Activated naive CD4-positive, alpha-beta T cell treated with anti-CD3 and anti-CD28 coated beads, Interleukin-2, amount 50 U/mL, for 72 hours (primary cell): ENCODE data around the gene CIB2. TPM values are rescaled to one million over a fixed set of nuclear protein-coding genes. Genes with fewer than 3 reads are reported as not detected.
A peak's percentile ranks its signal among the peaks of the same experiment; 100 is the strongest.

Experiments
- ATAC-seq, 2 donors: fragments of 150-1000 bp; cut with Tn5 transposase; 2 replicates each; pipeline ENCODE4 v1.10.0; 2021; ENCODE audit warnings: mild to moderate bottlenecking in 2 of 2, moderate library complexity in 2 of 2
- DNase-seq, 2 donors: peaks; one replicate each; pipeline ENCODE4 v3.0.0; 2021 to 2022; ENCODE audit warnings: low spot score in 2 of 2
- H3K27ac Mint-ChIP-seq, 2 donors: one replicate each; pipeline ENCODE4 v1.8.0; 2022; ENCODE audit warnings: mild to moderate bottlenecking in 2 of 2, mixed read lengths in 2 of 2
- H3K36me3 Mint-ChIP-seq, 2 donors: one replicate each; pipeline ENCODE4 v1.8.0; 2022; ENCODE audit warnings: mixed read lengths in 2 of 2
- H3K9me3 Mint-ChIP-seq, 2 donors: one replicate each; pipeline ENCODE4 v1.8.0; 2022; ENCODE audit warnings: mixed read lengths in 2 of 2
- total RNA-seq, 2 donors: library from RNA; stranded (reverse); gene quantifications; one replicate each; pipeline ENCODE4 v1.2.3, GENCODE V29; 2022

Gene CIB2
- total RNA-seq, 2 donors from 2014 or later, result 1.4 to 1.6 TPM

DNA sequence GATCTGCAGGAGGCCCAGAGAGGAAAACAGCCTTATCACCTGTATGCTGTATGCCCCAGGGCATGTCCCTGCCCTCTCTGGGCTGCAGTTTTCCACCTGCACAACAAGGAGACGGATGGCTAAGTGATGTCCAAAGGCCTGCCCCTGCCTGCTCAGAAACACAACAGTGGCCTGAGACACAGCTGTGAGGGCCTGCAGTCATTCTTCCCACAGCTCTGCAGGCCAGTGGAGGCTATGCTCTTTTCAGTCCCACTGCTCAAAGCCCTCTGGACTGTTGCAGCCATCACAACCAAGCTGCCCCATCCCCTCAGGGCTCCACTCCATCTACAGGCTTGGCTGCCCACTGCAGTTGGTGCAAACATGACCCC lies 48.5 kb downstream of the CIB2 start:
- Mint-ChIP-seq H3K36me3 (peaks cover 0 to 4% of the 10 kb centered on the region in 2 donors), H3K9me3 (no peaks in the 10 kb centered on the region), H3K27ac (peak overlapping the region; percentile 27 to 89)
- DNase-seq, result no peak
- no peak for ATAC-seq

DNA sequence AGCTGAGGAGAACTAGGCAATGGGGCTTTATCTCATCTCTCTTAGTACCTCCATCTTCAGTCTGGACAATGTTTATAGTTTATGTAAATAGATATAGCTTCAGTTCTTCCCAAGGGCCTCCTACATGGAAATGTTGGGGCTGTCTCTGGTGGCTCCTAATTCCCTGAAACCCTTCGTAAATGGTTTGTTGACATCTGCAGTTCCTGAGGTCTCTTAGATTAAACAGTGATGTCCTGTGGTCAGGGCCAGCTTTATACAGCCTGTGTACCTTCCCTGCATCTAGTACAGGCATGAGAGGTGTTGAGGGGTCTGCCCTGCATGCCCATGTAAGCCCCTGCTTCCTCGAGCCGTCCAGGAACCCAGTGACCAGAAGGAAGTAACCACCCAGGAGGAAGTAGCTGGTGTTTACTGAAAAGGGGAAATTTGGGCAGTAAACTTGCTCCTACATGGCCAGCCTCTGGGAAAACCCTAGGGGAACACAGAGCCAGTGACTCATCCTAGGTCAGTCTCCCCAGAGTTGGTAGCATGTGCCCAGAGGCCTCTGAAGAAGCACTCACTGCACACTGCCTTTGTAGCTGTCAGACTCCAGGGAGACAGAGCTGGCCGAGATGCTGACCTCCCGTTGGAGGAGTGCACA lies 49.0 kb downstream of the CIB2 start:
- Mint-ChIP-seq H3K36me3 (peaks cover 0 to 4% of the 10 kb centered on the region in 2 donors), H3K27ac (peak overlapping the region; percentile 75 to 89), H3K9me3 (no peaks in the 10 kb centered on the region)
- DNase-seq (no peak), ATAC-seq (peak in 1 of 2 donors; percentile 71)

DNA sequence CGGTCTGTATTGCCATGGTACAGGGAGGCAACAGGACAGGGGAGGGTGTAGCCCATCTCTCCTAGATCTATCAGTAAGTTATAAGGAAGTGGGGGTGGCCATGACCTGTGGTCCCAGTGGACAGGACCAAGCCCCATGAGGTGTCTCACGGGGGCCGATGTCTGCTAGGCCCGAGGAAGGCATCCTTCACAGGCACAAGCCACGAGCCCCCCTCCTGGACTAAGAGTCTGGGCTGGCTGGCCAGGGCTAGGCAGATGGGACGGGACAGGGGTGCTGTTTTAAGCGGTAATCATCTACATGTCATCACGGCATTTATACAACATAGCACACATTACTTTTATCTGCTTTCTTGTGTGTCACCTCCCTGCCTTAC lies 51.2 kb downstream of the CIB2 start:
- DNase-seq (no peak), ATAC-seq (no peak)
- Mint-ChIP-seq H3K36me3 (peaks cover 13 to 16% of the 10 kb centered on the region in 2 donors), H3K27ac (no peak overlapping the region), H3K9me3 (no peaks in the 10 kb centered on the region)

DNA sequence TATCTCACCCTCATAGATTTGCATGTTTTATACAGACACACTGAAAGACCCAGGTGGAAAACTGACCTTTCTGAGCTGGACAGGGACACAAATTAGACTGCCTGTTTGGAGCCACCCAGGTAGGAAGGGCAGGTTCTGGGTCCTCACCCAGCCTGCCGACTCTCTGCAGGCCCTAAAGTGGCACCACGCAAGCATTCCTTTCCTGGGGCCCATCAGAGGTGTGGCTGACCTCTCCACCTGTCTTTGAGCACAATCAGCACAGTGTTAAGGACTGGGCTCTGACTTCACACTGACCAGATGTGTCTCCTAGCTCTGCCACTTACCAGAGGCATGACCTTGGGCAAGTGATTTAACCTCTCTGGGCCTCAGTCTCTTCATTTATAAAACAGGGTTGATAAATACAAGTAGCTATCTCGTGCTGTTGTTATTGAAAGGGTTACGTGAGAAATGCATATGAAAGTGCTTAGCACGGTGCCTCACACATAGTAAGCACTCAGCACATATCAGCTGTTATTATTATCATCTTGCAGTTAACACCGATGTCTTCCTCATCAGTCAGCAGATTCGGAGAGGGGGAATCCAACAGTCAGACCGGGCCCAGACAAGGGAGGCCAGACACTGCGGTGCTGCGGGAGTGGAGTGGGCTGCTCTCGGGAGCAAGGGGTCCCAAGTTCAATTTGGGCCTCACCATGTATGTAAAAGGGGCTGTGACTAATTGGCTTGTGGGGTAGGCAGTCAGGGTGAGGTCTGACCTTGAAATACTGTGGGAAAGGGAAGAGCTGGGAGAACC lies 51.8 kb downstream of the CIB2 start:
- H3K27ac Mint-ChIP-seq, result no peak overlapping the region
- DNase-seq, result no peak
- no peaks in the 10 kb centered on the region for H3K9me3 Mint-ChIP-seq
- no peak for ATAC-seq
- peaks cover 16 to 17% of the 10 kb centered on the region in 2 donors for H3K36me3 Mint-ChIP-seq

DNA sequence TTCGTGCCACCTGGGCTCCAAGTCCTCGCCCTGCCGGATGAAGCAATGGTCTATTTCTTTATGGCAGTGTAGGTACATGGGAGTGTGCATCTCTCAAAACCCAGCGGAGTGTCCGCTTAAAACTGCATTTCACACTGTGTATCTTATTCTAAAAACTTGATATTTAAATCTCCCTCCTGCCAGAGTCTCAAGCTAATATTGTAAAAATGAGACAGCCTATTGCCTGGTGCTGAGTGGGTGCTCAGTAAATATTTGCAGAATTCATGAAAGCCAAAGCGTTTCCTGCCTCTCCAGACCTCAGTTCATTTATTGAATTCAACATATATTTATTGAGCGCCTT lies 53.4 kb downstream of the CIB2 start:
- Mint-ChIP-seq H3K36me3 (peaks cover 16 to 22% of the 10 kb centered on the region in 2 donors), H3K27ac (peak overlapping the region; percentile 39 to 90), H3K9me3 (no peaks in the 10 kb centered on the region)
- ATAC-seq (no peak), DNase-seq (no peak)

DNA sequence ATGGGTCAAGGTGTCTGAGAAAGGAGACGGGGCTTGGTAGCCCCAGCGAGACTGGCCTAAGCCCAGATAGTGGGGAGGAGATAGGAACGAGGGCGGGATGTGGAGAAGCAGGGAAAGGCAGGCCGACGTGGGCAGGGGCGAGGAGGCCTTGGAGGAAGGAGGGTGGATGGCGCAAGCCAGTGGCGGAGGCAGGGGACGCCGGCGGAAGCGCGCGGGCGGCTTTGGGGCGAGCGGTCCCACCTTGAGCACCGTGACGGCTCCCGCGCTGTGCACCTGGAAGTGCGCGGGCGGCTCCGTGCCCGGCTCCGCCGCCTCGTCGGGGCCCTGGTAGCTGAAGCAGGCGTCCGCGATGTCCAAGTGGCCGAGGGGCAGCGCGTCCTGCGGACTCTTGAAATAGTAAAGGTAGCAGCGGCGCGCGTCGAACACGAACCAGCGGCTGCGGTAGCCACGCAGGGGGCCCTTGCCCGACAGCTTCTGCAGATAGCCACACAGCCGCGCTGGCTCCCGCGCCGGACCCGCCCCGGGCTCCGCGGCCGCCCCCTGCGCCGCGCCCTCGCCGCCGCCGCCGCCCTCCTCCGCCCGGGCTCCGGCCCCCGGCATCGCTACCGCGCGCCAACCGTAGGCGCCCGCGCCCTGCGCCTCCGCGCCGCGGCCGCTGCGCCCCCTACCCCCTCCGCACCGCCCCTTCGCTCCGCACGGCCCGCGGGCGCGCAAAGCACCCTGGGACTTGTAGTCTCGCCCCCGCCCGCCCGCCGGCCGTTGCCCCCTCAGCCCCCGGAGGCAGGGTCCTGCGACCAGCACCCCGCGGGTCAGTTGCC lies 54.0 kb downstream of the CIB2 start, which contains the start of gene TBC1D2B:
TBC1D2B (minus strand) TSS at position 659 of the 818 bp plus-strand sequence; CDS start at position 600, 59 bp downstream.
- ATAC-seq, result peak; percentile 82 to 89
- H3K36me3 Mint-ChIP-seq, result peaks cover 16 to 22% of the 10 kb centered on the region in 2 donors
- peak; percentile 67 to 75 for DNase-seq
- no peaks in the 10 kb centered on the region for H3K9me3 Mint-ChIP-seq
- peak within 1 kb of the TSS; percentile 90 to 97 for H3K27ac Mint-ChIP-seq

DNA sequence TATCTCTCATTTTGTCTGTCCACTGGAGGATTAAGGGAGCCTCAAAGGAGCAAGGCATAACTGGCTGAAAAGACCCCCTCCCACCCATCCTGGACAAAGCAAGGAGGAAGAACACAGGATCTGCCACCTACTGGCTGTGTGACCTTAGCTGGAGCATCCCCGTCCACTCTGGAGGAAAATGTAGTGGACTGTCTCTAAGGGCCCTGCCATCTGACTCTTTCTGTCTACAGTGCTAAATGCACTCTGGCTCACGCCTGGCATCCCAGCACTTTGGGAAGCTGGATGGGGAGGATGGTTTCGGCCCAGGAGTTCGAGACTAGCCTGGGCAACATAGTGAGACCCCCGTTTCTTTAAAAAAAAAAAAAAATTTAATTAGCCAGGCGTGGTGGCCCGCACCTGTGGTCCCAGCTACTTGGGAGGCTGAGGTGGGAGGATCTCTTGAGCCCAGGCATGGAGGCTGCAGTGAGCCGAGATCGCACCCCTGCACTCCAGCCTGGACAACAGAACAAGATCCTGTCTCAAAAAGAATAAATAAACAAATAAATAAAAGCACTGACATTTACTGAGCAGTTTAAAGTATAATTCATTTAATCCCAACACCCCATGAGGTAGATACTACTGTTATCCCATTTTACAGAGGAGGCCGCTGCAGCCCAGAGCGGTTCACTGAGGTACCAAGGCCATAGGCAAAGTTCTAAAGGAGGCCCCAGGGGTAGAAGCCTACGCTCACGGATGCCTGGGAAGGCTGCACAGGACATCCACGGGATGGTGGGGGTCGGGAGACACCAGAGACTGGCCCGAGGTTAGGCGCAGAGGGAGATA lies 54.8 kb downstream of the CIB2 start:
- Mint-ChIP-seq H3K27ac (peak overlapping the region; percentile 90 to 97), H3K36me3 (peaks cover 16 to 22% of the 10 kb centered on the region in 2 donors), H3K9me3 (no peaks in the 10 kb centered on the region)
- ATAC-seq, result peak; percentile 18 to 24
- DNase-seq, result no peak

DNA sequence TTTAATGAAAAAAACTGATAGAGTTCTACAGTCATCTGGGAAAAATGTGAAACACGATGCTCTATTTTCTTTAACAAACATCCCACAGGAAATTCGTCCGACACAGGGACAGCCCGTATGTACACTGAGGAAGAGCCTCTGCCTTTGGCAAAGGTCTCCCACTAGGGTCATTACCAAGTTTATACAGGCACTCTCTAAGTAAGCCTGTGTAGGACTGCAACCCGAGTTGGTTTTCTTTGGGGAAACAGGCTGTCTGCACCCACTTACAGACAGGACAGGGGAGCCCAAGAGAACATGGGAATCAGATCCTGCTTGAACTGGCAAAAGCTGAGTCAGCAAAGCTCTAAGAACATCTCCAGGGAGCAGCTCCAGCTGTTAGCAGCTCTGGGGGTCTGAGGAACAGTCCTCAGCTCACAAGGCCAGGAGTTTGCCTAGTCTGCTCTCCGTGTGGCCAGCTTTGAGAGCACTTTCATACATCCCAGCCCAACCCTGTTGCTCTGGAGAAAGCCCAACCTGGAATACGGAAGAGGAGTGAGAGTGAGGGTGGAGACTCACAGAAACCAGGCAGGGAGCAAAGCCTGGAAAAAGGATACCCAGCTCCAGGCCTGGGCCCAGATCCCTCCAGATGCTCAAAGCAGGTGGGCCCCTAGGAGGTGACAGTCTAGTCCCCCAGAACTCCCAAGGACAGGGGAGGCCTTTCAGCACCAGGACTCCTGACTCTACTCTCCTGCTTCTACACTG lies 55.6 kb downstream of the CIB2 start:
- no peak for DNase-seq
- ATAC-seq, result no peak

DNA sequence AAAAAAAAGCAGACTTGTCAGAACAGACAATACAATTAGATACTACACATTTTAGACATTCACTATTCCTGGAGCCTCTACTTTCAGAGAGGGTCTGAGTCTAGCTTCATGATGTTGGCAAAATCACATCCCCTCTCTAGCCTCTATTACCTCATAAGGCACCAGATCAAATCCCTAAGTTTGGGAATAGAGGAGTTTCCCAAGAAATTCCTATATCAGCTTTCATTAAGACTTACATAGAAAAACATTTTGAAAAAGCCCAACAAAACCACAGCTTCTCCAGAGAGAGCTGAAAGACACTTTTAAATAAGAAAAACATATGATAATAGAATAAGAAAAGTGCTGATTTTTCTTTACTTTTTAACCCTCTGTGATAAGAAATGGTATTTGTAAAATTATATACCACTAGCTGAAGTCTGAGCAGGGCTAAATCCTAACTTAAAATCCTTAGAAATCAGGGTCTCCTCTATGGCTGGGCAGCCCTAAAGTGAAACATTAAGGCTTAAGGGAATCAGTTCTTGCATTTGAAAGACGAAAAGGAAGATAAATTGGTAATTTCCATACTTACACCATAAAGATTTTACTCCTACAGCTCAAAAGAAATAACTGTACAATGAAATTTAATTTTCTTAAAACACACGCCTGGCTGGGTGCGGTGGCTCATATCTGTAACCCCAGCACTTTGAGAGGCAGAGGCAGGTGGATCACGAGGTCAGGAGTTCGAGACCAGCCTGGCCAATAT lies 58.0 kb downstream of the CIB2 start:
- H3K36me3 Mint-ChIP-seq, result peaks cover 16 to 22% of the 10 kb centered on the region in 2 donors
- H3K9me3 Mint-ChIP-seq, result no peaks in the 10 kb centered on the region
- ATAC-seq, result peak in 1 of 2 donors; percentile 4
- DNase-seq, result no peak
- H3K27ac Mint-ChIP-seq, result peak overlapping the region; percentile 16 to 66

More for the DNA sequence above, 55.6 kb downstream of the CIB2 start:
- peaks cover 16 to 22% of the 10 kb centered on the region in 2 donors for H3K36me3 Mint-ChIP-seq
- peak overlapping the region; percentile 90 to 97 for H3K27ac Mint-ChIP-seq
- H3K9me3 Mint-ChIP-seq, result no peaks in the 10 kb centered on the region

DNA sequence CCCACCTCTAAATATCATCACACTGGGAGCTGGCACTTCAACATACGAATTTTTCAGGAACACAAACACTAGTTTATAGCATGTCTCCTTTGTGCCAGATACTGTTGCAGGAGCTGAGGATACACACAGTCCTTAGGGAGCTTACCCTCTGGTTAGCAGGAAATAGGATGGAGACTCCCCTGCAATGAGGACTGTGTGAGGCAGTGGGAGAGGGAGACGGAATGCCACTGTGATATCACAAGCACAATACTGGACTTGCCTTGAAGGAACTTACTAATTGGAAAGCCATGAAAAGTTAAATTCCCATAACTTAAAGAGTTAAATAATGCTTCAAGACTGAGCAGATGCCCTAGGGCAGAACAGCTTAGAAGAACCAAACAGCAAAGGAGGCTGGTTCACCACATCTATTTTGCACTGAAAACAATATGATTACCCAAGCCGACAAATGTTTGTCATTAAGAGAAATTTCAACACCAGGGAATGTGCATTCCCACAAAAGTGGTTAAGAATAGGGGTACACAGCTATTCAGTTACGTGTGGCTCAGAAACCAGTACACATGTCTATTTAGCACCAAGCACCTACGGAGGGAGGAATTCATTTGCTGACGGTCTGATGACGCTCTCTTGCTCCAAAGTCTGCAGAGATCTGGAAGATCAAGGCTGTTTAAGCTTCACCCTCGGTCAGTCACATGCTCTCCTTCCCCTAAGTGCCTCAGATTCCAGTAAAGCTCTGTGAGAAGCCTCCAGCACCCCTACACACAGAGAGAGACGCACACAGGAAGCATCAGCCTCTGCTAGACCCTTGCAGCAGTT lies 59.0 kb downstream of the CIB2 start:
- peaks cover 12 to 22% of the 10 kb centered on the region in 2 donors for H3K36me3 Mint-ChIP-seq
- H3K9me3 Mint-ChIP-seq, result no peaks in the 10 kb centered on the region
- H3K27ac Mint-ChIP-seq, result peak overlapping the region; percentile 16 to 66
- no peak for DNase-seq
- ATAC-seq, result peak; percentile 6 to 51

DNA sequence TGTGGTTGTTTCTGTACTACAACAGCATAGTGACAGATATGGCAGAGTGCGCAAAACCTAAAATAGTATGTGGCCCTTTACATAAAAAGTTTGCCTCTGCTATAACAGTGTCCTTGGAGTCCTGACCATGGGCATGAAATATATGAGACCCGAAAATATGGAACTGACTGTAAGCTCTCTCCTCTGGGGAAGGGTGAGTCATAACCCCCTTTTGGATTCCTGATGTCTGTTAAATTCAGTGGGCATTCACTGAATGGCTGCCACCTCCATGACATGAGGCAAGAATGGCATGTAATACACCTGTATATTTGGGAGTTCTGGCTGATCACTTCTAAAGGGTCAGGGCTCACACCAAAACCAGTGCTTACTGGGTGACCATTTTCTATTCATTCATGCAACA lies 59.9 kb downstream of the CIB2 start:
- ATAC-seq (peak in 1 of 2 donors; percentile 25), DNase-seq (no peak)
- H3K36me3 Mint-ChIP-seq, result peaks cover 5 to 16% of the 10 kb centered on the region in 2 donors
- H3K9me3 Mint-ChIP-seq, result no peaks in the 10 kb centered on the region
- peak overlapping the region; percentile 16 to 44 for H3K27ac Mint-ChIP-seq

DNA sequence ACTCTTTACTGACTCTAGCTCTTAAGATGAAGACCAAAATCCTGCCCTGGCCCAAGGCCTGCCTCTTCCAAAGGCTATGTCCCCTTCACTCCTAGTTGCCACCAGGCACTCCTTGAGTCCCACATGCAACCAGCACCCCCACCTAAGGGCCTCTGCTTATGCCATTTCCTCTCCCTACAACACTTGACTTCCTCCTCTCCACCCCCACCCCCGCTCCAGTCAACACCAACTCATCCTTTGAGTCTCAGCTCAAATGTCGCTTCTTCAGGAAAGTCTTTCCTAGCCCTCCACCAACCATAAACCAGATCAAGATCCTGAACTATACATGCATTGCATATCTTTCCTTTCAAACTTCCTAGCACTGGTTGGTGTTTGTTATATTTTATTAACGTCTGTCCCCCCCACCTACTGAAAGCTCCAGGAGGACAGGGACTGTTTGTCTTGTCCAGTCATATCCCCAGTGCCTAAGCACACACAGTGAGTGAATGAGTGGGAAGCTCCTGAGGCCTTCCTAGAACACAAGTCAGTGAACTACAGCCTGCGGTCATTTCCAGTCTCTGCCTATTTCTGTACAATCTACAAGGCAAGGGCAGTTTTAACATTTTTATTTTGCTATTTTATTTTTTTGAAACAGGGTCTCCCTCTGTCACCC lies 61.1 kb downstream of the CIB2 start:
- no peak for DNase-seq
- Mint-ChIP-seq H3K36me3 (peaks cover 0 to 9% of the 10 kb centered on the region in 2 donors), H3K27ac (peak overlapping the region; percentile 88 to 96), H3K9me3 (no peaks in the 10 kb centered on the region)
- peak; percentile 29 to 58 for ATAC-seq

DNA sequence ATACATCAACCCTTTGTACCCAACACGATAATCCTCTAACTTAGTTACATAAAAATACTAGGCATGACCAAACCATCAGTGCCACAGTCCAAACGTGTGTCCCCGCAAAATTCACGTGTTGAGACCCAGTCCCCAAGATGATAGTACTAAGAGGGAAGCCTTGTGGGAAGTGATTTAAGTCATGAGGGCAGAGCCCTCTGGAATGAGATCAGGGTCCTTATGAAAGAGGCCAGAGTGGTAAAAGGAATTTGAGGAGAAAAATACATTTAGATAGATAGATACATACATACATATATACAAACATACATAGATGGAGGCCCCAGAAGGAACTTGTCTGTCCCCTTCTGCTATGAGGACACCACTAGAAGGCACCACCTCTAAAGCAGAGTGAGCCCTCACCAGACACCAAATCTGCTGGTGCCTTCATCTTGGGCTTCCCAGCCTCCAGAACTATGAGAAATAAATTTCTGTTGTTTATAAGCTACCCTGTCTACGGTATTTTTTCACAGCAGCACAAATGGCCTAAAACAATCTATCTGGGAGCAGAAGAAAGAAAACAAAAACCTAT lies 61.7 kb downstream of the CIB2 start:
- ATAC-seq (no peak), DNase-seq (no peak)
- no peaks in the 10 kb centered on the region for H3K9me3 Mint-ChIP-seq
- H3K36me3 Mint-ChIP-seq, result peaks cover 0 to 6% of the 10 kb centered on the region in 2 donors
- peak overlapping the region; percentile 88 to 96 for H3K27ac Mint-ChIP-seq

DNA sequence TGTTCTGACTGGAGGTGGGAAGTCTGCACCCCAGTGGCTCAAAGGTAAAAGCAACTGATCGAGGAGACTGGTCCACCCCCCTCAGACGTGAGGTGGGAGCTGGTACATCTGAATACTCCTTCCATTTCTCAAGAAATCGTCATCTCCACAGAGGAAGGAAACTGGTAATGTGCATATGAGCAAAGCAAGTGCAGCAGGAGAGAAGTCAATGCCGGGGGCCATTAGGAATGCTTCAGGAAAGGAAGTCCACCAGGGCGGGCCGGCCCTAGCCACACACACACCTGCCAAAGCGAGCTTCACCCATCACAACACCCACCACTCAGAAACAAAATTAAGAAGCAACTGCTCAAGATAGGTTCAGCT lies 62.2 kb downstream of the CIB2 start:
- no peaks in the 10 kb centered on the region for H3K9me3 Mint-ChIP-seq
- no peak for DNase-seq
- peak; percentile 6 to 26 for ATAC-seq

More for the DNA sequence above, 62.2 kb downstream of the CIB2 start:
- Mint-ChIP-seq H3K27ac (peak overlapping the region; percentile 88 to 96), H3K36me3 (peaks cover 0 to under 1% of the 10 kb centered on the region in 2 donors)
